22Rv1 (cell line): ENCODE results near the gene ABCA9.
"Not testable (repeated sequence)": the region's sequence is repeated elsewhere in the genome, so short reads cannot be mapped to it uniquely, and the experiment has no call there.

Experiments
- H3K27ac ChIP-seq: fragments of 450-650 bp; 2 replicates; pipeline ENCODE4 v1.5.1; 2017
- ZFX ChIP-seq: fragments of 450-650 bp; IDR thresholded peaks from 2 replicates; pipeline ENCODE4 v1.6.1; 2017; ENCODE audit warnings: antibody characterized with exemption, borderline replicate concordance
- TF ChIP-seq, protein P1 (sequence below): fragments of 450-650 bp; IDR thresholded peaks from 2 replicates; pipeline ENCODE4 v1.5.1; 2017; ENCODE audit warnings: mild to moderate bottlenecking

The ABCA9 gene

DNA sequence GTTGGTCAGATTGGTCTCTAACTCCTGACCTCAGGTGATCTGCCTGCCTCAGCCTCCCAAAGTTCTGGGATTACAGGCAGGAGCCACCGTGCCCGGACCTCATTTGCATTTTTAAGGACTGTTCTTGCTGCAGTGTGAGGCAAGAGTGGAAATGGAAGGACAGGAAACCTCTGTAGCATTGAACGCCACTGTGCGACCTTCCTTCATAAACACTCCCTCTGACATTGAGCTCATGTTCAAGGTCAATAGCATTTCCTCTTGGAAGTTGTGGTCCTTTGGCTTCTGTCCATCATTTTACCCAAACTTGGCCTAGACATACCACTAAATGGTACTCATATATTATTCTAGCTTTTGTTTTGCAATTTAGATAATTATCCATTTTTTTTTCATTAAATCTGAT is 72.8 kb downstream of the ABCA9 start:
- TF ChIP-seq ZFX, result no peak
- TF ChIP-seq, protein P1, sequence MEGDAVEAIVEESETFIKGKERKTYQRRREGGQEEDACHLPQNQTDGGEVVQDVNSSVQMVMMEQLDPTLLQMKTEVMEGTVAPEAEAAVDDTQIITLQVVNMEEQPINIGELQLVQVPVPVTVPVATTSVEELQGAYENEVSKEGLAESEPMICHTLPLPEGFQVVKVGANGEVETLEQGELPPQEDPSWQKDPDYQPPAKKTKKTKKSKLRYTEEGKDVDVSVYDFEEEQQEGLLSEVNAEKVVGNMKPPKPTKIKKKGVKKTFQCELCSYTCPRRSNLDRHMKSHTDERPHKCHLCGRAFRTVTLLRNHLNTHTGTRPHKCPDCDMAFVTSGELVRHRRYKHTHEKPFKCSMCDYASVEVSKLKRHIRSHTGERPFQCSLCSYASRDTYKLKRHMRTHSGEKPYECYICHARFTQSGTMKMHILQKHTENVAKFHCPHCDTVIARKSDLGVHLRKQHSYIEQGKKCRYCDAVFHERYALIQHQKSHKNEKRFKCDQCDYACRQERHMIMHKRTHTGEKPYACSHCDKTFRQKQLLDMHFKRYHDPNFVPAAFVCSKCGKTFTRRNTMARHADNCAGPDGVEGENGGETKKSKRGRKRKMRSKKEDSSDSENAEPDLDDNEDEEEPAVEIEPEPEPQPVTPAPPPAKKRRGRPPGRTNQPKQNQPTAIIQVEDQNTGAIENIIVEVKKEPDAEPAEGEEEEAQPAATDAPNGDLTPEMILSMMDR, result no peak
- no peak overlapping the region for H3K27ac ChIP-seq

DNA sequence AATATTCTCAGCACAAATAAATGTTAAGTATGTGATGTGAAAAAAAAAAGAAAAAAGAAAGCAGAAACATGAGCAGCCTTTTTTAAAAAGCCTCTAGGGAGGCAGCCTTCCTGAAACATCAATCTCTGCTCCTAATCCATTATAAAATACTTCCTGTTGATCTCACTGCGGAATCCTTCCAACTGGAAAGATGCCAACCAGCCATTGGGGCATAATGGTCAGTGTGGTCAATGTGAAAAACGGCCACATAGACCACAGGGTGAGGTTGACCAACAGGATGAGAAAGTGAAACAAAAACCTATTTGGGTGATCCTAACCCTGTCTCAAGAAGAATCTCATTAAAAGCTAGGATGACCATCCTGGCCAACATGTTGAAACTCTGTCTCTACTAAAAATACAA is 79.4 kb downstream of the ABCA9 start:
- H3K27ac ChIP-seq, result no peak overlapping the region
- TF ChIP-seq ZFX, result no peak
- TF ChIP-seq, protein P1, result no peak

DNA sequence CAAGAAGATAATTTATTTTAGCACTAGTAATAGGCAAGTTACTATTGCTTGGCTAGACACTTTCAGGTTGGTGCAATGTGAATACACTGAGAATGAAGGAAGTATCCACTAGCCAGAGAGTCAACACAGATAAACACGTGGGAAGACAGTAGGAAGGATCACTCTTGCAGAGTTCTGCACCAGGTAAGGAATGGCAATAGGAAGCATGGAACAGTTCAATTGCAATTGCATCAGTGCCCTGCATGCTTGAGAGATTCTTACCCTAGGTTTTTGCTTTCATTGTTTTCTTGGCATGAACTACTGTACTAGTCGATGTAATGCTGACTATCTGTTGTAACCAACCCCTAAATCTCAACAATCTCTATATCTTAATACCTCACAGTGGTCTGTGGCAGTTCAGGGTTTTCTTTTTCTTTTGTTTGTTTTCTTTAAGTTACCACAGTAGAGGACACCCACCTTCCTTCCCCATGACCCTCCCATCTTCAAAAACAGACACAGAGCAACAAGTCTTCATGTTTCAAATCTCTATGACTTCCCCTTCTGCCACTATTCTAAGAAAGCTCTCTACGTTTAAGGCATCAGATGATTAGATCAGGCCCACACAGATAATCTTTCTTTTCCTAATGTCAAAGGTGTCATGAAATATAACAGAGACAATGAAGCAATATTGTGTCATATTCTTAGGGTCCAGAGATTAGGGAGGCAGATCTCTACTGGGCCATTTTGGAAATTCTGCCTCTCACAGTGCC is 87.5 kb downstream of the ABCA9 start:
- TF ChIP-seq, protein P1, result no peak
- no peak for TF ChIP-seq ZFX
- H3K27ac ChIP-seq, result no peak overlapping the region

DNA sequence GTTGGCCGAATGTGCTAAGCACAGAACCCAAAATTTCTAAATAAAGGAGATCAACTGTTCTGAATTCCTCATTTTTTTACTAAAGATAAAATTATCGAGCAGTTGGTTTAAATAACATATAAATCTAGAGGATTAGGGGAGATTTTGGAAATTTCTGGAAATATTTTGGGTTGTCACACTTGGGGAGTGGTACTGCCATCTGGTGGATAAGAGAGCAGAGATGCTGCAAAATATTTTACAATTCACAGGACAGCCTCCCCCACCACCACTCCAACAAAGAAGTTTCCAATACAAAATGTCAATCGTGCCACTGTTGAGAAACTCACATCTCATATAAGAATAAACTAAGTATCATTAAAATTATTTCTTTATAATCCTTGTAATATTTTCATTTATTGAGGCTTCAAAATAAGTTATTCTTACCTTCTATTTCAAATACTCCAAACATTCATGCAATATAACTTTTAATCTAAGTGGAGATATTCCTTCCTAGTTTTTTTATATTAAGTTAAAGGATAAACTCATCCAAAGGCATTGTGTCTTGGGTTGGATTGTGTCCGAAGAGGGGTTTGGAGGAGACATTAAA is 88.5 kb downstream of the ABCA9 start:
- no peak overlapping the region for H3K27ac ChIP-seq
- no peak for TF ChIP-seq ZFX
- TF ChIP-seq, protein P1, result peak; percentile 71

DNA sequence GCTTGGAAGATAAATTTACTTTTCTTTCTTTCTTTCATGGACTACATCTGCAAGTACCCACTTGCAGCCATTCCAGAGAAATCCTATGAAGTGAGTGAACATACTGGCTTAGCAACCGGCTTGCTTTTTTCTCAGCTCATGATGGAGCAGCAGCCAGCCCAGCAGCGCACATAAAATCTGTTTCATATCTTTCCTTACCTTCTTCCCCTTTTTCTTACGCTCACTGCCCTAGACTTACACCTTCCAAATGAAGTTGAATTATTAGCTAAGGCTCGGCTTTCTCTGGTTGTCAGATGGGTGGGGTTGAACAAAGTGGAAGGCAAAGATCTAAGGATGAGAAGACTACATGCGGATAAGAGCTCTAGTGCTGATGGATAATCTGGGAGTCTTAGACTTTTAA is 91.6 kb downstream of the ABCA9 start:
- TF ChIP-seq ZFX, result no peak
- TF ChIP-seq, protein P1, result no peak
- no peak overlapping the region for H3K27ac ChIP-seq

DNA sequence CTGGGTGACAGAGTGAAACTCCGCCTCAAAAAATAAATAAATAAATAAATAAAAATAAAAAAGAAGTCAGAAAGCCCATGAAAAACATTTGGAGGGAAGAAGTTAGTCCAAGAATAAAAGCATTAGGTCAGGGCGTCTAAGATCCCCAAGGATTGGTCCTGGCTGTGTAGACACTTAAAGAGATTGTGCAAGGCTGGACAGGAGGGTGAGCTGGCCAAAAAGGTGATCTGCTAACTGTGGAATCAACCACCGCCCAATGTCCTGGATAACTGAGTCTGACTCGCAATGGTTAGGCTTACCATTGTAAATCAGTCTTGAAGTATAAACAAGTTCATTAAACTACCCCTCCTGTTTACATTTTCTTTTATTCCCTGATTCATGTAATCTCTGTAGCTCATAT is 96.8 kb downstream of the ABCA9 start:
- no peak overlapping the region for H3K27ac ChIP-seq
- TF ChIP-seq ZFX, result no peak
- TF ChIP-seq, protein P1, result no peak

DNA sequence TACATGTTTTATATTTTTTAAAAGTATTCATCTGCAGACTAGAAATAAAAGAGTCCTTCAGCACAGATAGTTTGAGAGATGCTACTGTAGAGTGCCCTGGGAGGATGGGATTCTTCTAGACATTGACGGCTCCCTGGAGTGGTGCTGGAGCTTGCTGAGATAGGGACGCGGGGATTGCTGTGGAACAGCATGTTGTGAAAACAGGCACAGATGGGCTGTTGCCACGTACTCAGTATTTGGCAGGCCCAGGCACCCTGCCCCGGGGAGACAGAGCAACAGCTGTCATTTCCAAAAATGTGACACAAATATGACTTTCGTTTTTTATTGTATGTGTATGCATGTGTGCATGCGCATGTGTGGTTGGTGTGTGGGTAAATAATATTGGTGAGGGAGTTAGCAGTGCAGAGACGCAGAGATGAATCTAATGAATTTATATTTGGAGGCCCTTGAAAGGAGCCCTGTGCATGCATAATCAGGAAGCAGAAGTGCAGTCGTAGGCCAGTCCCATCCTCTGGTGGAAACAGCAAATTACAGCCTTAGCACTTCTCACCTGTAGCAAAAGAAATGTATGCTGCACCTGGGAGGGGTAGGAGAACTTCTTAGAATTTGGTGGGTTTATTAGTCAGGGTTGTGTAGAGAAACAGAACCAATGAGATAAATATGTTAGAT is 99.4 kb downstream of the ABCA9 start:
- no peak overlapping the region for H3K27ac ChIP-seq
- TF ChIP-seq, protein P1, result no peak
- TF ChIP-seq ZFX, result no peak

DNA sequence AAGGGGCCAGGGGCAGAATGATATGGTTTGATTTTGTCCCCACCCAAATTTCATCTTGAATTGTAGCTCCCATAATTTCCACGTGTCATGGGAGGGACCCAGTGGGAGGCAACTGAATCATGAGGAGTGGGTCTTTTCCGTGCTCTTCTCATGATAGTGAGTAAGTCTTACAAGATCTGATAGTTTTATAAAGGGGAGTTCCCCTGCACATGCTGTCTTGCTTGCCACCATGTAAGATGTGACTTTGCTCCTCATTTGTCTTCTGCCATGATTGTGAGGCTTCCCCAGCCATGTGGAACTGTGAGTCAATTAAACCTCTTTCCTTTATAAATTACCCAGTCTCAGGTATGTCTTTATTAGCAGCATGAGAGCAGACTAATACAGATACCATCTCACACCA is 101.6 kb downstream of the ABCA9 start:
- H3K27ac ChIP-seq, result not testable (repeated sequence)
